Medulla oblongata (tissue), 1 donor: ENCODE measurements around the gene SKA3.
"Not testable (repeated sequence)": the region's sequence is repeated elsewhere in the genome, so short reads cannot be mapped to it uniquely, and the experiment has no call there.

Source experiments
- DNase-seq: peaks from one replicate; pipeline ENCODE4 v3.0.0-alpha.2; 2015; ENCODE audit errors: extremely low spot score

The SKA3 gene

DNA sequence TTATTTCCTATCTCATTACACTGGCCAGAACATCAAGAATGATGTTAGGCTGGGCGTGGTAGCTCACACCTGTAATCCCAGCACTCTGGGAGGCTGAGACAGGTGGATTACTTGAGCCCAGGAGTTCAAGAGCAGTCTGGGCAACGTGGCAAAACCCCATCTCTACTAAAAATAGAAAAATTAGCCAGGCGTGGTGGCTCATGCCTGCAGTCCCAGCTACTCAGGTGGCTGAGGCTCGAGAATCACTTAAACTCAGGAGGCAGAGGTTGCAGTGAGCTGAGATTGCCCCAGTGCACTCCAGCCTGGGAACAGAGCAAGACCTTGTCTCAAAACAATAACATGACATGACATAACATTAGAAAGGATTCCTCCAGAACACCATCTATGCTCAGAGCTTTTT lies 10.7 kb downstream of the SKA3 start:
- not testable (repeated sequence) for DNase-seq

DNA sequence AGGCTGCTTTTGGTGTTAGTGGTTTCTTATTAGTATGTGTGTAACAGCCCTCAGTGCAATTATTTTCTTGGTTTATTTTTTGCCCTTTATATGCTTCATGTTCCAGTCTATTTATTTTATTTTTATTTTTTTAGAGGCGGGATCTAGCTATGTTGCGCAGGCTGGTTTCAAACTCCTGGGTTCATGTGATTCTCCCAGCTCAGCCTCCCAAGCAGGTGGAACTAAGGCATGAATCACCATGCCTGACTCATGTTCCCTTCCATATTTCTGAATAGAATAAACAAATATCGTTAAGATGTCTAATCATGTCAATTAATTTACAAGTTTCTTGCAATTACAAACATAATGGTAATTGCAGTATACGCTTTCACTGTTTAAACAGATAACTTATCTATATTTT lies 11.7 kb downstream of the SKA3 start:
- DNase-seq, result no peak

DNA sequence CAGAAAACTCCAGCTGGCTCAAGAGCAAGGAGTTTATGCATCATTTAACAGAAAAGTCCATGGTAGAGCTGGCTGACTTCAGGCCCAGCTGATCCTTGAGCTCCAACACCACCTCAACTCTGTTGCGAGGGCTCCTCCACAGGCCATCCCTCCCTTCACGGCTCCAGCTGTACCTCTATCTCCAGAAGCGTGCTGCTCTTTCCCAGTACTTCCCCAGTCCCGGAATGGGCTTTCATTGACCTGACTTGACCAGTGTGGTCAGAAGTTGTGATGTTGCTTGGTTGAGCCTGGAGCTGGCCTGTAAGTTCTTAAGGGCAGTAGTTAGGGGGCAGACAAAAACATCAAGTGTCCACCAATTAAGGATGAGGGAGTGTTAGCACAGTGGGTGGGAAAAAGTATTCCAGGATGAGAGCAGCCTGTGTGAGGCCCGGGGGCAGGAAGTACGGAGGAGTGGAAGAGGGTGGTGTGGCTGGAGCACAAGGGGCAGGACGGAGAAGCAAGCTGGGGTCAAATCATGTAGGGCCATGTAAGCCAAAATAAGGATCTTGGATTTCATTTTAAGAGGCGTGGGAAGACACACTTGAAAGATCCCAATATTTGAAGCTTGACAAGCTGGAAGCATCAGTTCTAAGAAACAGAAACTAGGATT lies 24.0 kb downstream of the SKA3 start:
- no peak for DNase-seq

DNA sequence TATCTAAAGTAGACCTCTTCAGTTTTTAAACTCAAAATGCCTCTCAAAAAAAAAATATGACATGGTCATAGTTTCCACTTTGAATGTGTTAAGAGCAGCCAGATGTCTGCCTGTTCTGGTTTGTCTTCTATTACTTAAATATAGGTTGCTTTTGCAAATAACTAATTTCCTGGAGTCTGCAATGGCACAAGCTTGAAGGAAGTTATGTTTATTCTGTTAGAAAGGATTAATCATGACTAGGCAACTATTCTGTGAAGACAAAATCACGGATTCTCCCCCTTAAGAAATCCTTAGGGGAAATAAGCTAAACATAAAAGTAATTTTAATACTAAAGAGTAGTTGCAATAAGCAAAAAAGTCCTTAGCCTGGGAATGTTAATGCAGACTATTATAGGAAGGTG lies 26.3 kb downstream of the SKA3 start:
- DNase-seq, result no peak

DNA sequence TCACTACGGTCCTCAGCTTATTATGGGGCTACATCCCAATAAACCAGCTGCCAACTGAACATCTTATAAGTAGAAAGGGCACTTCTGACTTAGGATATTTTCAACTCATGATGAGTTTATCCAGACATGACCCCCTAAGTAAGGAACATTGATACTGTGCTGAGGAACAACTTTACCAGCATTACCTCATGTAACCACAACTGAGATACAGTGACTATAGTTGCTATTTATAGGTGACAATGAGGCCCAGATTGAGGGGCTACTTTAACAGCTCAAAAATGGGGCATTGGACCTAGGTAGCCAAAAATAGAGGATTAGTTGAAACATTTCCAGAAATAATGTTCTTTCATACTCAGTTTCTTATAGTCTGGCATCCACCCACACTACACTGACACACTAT lies 26.8 kb downstream of the SKA3 start:
- DNase-seq, result no peak

DNA sequence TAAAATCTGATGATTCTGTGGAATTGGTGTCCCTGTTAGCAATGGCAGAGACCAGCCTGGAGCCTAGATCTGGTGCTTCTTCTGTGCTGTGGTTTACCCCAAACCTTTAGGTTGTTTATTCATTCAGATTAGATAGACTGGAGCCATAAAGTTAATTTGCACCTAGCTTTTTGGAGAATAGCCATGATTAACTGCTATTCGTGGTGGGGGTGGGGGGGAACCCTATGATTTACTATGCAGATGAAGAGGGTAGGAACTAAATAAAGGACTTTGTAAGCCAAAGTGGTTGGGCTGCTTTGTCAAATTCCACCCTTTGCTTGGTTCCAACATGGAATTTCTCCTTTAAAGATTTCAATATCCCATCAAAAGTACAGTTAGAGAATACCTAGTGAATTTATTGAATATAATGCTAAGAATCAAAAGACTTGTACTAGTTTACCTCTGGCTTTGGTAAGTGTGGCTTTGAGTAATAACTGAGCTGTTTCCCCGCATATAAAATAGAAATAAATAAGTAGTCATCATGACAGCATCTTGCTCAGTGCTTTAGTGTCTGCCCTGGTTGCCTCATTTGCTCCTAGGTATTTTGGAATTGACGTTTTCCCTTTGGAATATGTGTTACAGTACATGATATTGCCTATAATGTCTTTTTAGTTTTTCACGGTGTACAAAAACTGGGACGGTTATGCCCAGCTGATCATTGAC lies 27.6 kb downstream of the SKA3 start:
- DNase-seq, result no peak

DNA sequence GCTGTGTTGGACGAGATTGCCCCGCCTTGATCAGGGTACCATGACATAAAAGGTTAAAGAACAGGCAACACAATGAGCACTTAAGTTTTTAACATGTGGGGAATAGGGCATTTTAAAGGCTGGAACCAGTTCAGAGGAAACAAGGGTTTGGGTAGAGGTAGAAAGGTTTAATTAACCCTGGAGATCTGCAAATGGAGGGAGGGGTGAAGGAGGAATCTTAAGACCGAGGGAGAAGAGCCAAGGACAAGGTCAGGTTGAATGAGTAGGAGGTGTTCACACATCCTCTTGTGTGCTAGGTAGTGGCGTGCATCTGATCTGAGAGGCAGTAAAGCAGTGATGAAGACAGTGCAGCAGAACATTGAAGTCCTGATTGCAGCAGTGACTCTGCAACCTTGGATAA lies 28.5 kb downstream of the SKA3 start:
- DNase-seq, result no peak

GRCh38 chr13:21142766-21143165 lies 33.6 kb downstream of the SKA3 start:
- no peak for DNase-seq

DNA sequence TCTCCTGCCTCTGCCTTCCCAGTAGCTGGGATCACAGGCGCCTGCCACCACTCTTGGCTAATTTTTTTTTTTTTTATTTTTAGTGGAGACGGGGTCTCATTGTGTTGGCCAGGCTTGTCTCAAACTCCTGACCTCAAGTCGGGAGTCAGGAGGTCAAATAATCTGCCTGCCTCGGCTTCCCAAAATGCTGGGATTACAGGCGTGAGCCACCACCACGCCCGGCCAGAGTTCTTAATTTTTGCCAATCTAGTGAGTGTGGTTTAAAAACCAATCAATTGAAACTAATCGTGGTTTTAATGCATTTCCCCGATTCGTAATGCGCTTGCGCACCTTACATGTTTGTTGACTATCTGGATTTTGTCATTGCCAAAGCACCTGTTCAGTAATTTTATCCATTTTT lies 37.0 kb downstream of the SKA3 start:
- DNase-seq, result no peak

DNA sequence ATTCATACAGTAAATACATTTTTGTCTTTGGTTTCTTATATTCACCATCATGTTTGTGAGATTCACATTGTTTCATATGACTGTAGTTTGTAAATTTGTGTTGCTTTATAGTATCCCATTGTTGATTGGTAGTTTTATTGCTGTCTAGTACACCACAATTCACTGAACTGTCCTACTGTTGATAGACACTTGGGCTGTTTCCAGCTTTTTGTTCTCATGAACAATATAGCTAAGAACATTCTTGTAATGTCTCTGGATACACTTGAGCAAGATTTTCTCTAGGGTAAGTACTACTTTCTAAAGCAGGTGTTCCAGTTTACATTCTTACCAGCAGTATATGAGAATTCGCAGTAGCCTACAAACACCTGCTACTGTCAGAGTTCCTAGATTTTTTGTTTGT lies 37.8 kb downstream of the SKA3 start:
- no peak for DNase-seq

DNA sequence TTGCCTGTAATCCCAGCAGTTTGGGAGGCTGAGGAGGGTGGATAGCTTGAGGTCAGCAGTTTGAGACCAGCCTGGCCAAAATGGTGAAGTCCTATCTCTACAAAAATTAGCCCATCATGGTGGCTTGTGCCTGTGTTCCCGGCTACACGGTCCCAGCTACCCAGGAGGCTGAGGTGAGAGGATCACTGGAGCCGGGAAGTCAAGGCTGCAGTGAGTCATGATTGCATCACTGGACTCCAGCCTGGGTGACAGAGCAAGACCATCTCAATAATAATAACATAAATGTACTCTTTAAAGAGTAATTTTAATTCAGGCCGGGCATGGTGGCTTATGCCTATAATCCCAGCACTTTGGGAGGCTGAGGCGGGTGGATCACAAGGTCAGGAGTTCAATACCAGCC lies 38.7 kb downstream of the SKA3 start:
- DNase-seq, result no peak

- not testable (repeated sequence) for DNase-seq
These were observed 40.5 kb downstream of the SKA3 start for GRCh38 chr13:21135833-21136232.

DNA sequence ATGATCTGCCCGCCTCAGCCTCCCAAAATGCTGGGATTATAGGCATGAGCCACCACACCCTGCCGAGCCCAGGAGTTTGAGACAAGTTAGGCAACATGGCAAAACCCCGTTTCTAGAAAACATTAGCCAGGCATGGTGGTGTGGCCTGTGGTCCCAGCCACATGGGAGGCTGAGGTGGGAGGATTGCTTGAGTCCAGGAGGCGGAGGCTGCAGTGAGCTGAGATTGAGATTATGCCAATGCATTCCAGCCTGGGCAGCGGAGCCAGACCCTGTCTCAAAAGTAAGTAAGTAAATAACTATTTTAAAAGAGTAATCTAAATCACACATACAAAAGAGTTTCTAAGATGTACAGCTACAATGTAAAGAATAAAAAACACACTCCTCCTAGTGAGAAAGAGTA lies 41.9 kb downstream of the SKA3 start:
- no peak for DNase-seq

GRCh38 chr13:21133077-21133476 lies 43.3 kb downstream of the SKA3 start:
- no peak for DNase-seq

DNA sequence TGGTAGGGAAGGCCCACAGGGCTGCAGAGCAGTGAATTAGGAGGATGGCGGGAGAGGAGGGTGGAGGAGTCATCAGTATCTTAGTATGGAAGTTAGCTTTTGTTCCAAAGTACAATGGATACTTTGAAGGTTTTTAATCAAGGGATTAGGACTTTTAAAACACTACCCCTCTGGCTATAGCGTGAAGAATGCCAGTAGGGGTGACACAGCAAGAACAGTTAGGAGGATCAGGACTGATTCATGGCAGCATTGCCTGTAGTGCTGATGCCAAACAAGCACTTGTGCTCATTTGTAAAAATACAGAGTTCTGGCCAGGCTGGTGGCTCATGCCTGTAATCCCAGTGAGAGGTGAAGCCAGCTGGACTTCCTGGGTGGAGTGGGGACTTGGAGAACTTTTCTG lies 46.2 kb downstream of the SKA3 start:
- no peak for DNase-seq

DNA sequence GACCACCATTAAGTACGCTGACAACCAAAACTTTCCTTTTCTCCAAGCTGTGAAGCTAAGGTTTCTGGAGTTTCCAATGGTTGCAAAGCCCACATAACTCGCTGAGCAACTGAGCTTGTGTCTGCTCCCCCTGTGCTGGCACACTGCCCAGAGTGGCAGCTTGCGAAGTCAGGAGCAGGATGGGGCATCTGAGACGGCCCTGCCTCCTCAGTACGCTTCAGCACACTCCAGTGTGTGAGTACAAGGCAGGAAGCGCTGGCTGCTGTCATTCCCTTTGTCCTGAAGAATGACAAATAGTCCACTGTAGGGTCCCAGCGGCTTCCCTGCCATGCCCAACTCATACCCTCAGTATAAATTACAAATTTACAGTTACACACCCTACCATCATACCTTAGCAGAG lies 51.5 kb downstream of the SKA3 start:
- DNase-seq, result no peak

GRCh38 chr13:21123956-21124355 lies 52.4 kb downstream of the SKA3 start:
- no peak for DNase-seq

GRCh38 chr13:21121616-21122015 lies 54.7 kb downstream of the SKA3 start:
- no peak for DNase-seq

DNA sequence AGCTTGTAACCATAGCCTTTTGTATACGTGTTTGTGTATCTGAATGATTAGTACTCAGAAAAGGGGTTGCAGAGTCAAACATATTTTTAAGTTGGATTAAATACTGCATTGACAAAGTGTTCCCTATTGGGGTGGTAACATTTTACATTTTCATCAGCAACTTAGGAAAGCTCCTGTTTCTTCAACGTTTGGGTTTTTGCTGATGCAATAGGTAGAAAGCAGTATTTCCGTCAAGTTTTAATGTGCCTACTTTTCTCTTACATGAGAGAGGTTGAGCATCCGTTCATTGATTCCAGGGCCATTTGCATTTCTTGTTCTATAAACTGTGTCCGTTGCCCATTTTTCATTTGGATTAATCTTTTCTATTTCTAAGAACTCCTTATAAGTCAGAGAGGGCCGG lies 56.2 kb downstream of the SKA3 start:
- no peak for DNase-seq

- DNase-seq, result no peak
These were observed 56.8 kb downstream of the SKA3 start for GRCh38 chr13:21119526-21119925.

DNA sequence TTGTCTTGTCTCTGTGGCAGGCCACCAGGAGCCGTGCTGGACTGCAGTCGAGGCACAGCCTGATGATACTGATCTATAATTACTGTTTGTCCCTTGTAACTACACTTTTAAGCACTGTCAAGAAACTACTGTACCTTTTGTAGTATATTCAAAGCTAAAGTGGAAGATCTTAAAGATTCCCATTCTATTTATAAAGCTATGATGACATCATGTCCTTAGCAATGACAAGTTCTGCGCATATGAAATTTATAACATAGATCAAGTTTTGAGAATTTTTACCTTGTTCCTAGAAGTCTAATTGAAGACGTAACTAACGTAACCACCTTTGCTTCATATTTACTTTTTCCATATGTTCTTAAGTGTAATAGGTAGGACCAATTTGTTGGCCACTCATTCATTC lies 58.2 kb downstream of the SKA3 start:
- no peak for DNase-seq

DNA sequence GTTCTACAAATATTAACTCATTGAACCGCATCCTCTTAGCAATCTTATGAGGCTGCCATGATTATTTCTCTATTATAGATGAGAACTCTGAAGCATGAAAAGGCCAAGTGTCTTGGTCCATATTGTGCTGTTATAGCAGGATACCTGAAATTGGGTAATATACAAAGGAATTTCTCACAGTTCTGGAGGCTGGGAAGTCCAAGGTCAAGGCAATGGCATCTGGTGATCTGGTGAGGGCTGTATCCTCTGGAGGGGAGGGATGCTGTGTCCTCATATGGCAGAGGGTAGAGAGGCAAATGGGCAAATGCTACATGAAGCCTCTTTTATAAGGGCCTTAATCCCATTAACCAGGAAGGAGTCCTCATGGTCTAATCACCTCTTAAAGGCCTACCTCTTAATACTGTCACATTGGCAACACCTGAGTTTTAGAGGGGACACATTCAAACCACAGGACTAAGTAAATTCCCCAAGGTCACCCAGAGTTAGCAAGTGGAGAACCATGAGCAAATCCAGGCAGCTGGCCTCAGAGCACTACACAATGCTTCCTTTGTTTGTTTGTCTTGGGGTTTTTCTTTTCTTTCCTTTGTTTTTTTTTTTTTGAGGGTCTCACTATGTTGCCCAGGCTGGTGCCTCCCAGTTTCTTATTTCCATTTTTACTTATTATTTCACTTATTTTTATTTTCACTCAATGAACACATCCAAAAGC lies 59.1 kb downstream of the SKA3 start:
- DNase-seq, result no peak

GRCh38 chr13:21116141-21116540 lies 60.2 kb downstream of the SKA3 start:
- no peak for DNase-seq
